Gastrocnemius medialis (tissue), 4 donors: ENCODE data around the gene SYTL2.

Experiments used
- CTCF ChIP-seq, 5 experiments: fragments of 450-650 bp in 3 of 5; fragments of 200-600 bp in 2 of 5; sonication (generic) in 2 of 5; IDR thresholded peaks in 4 of 5; conservative IDR thresholded peaks in 1 of 5; 1 replicate in 4 of 5; 2 replicates in 1 of 5; pipeline ENCODE4 v1.5.1; 2016 to 2019; ENCODE audit warnings: antibody characterized with exemption in 5 of 5, mild to moderate bottlenecking in 3 of 5, moderate library complexity in 3 of 5
- POLR2A ChIP-seq, 2 donors: fragments of 450-650 bp; IDR thresholded peaks; one replicate each; pipeline ENCODE4 v1.6.1; 2017; ENCODE audit warnings: antibody characterized with exemption in 2 of 2, mild to moderate bottlenecking in 2 of 2, moderate library complexity in 2 of 2

- no peak for TF ChIP-seq CTCF (IDR thresholded peaks at IDR 0.05 in 4 of 5, conservative IDR thresholded peaks at IDR 0.05 in 1 of 5)
- no peak for TF ChIP-seq POLR2A (IDR thresholded peaks at IDR 0.05)
These were observed 24.8 kb upstream of the SYTL2 start for GRCh38 chr11:85835729-85836128.
